Keratinocyte (primary cell): ENCODE results near the gene TRAF3.

Experiments used
- CTCF ChIP-seq, 3 experiments: IDR thresholded peaks in 1 of 3; conservative IDR thresholded peaks in 1 of 3; optimal IDR thresholded peaks in 1 of 3; 2 replicates in 2 of 3; 3 replicates in 1 of 3; pipeline versions ENCODE3 to v1.5.1; 2011; ENCODE audit warnings: low read length in 3 of 3, mild to moderate bottlenecking in 3 of 3, moderate library complexity in 2 of 3, control low read depth in 1 of 3, inconsistent platforms in 1 of 3; ENCODE audit not compliant: insufficient read depth in 2 of 3; ENCODE audit errors: extremely low read depth in 1 of 3
- EZH2 ChIP-seq: IDR thresholded peaks from one replicate; pipeline ENCODE4 v1.6.1; 2012; ENCODE audit warnings: inconsistent platforms, mild to moderate bottlenecking, low read length, moderate library complexity

DNA sequence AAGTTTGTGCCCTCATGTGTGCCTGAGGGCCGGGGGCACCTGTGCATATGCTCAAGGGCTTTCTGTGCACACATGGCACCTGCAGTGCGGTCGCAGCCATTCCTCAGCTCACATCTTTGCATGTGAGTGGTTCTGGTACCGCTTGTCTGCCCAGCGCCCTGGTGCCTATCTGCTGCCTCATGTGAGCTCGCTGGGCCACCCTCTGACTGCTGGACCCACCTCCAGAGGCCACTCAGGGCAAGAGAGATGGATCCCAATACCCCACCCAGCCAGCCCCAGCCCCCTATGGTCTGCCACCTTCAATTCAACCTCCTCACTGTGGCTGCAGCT lies 139.8 kb downstream of the TRAF3 start:
- TF ChIP-seq CTCF (optimal IDR thresholded peaks at IDR 0.05 in 1 of 3, IDR thresholded peaks at IDR 0.05 in 1 of 3, conservative IDR thresholded peaks at IDR 0.05 in 1 of 3; ENCODE audit: extremely low read depth in 1 of 3, insufficient read depth in 2 of 3, low read length in 3 of 3), result no peak
- TF ChIP-seq EZH2, result no peak
